OCI-M2 (cell line): ENCODE data around the gene SLC45A3.
"Not testable (repeated sequence)": the region's sequence is repeated elsewhere in the genome, so short reads cannot be mapped to it uniquely, and the experiment has no call there.

Source experiments
- DNase-seq: peaks from one replicate; lab custom pipeline; 2025; ENCODE audit not compliant: unreplicated experiment; lab: John Stamatoyannopoulos, UW

SLC45A3 gene

DNA sequence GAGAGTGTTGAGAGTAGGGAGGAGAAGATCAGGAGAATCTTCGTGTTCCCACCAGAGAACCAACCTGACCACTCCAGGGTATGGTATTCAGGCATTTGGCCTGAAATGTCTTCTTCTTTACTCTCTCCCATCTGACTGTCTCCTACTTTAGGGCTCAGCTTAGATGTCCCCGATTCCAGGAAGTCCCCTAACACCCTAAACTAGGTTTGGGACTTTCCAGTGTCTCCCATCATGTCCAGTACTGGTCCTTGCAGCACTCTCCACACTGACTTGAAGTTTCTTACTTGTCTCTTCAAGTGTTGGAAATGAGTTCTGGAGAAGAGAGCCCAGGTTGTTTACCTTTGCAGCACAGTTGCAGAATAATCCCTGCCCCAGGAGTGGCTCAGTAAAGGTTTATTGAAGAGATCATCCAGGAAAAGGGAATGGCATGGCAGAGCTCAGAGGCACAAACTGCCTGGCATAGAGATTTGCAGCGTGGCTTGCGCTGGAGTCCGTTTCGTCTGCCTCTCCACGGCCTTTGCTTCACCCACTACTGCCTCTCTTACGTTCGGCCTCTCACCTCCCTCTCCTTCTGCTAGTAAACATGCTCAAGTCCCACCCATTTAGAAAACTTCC, 42.3 kb downstream of the SLC45A3 start:
- DNase-seq, result no peak

DNA sequence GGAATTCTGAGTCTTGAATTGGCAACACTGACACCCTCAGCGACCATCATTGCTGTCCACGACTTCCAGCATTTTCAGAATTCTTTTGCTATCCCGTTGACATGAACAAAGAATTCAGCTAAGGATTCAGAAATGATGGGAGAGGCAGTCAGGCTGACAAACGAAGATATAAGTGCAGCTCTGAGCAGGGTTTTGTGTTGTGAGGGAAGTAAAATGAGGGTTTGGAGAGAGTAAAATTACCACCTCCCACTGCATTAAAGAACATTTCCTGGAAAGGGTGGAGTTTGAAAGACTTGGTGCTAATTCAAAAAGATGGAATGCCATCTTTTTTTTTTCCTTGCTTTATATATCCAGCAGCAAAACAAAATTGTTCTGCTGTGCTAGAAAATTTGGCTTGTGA, 43.6 kb downstream of the SLC45A3 start:
- no peak for DNase-seq

DNA sequence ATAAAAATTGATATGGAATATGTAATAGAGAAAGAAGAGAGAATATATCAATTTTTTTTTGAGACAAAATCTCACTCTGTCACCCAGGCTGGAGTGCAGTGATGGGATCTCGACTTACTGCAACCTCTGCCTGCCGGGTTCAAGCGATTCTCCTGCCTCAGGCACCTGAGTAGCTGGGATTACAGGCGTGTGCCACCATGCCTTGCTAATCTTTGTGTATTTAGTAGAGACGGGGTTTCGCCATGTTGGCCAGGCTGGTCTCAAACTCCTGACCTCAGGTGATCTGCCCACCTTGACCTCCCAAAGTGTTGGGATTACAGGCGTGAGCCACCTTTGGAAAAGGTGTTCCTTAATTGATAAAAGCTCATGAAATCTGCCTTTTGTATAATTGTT, 44.2 kb downstream of the SLC45A3 start:
- not testable (repeated sequence) for DNase-seq

DNA sequence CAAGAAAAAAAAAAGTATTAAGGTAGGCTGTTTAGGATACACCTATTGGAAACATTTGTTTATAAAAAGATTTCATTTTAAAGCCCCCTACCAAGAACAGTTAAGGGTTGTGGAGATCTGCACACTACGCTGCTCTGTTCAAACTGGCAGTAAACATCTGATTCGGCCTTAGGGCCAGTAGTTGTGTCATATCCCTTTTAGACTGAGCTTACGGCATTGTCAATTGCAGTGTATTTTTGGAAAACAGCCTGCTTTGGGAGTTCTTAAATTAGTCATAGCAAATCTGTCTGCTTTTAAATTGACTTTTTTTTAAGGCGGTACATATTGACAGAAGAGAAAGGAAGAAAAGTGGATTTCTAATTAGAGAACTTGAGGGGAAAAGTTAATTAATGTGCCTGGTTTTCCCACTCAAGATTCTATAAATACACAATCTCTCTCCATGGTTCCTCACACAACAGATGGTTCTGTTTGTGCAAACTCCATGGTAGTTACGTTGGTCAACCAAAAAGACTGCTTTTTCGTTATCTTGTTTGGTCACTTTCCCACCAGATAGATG, 46.8 kb downstream of the SLC45A3 start:
- DNase-seq, result no peak

DNA sequence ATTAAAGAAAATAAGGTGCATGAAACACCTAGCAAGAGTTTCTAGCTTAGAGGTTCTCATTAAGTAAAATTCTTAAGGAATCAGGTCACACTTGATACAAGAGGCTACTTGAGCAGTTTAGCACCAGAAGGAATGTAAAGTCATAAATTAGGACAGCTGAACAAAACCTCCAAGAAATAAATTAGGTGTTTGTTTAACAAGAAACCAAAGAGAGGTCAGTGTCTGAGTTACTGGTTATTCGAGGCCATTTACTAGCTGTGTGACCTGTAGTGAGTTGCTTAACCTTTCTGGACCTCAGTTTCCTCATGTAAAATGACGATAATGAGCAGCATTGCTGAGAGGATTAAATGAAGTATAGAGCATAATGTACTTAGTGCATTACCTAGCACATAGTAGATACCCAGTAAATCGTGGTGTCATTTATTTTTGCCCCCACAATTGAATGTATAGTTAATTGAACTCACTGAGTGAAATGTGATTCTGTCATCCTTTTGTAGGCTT, 47.6 kb downstream of the SLC45A3 start:
- DNase-seq, result no peak

DNA sequence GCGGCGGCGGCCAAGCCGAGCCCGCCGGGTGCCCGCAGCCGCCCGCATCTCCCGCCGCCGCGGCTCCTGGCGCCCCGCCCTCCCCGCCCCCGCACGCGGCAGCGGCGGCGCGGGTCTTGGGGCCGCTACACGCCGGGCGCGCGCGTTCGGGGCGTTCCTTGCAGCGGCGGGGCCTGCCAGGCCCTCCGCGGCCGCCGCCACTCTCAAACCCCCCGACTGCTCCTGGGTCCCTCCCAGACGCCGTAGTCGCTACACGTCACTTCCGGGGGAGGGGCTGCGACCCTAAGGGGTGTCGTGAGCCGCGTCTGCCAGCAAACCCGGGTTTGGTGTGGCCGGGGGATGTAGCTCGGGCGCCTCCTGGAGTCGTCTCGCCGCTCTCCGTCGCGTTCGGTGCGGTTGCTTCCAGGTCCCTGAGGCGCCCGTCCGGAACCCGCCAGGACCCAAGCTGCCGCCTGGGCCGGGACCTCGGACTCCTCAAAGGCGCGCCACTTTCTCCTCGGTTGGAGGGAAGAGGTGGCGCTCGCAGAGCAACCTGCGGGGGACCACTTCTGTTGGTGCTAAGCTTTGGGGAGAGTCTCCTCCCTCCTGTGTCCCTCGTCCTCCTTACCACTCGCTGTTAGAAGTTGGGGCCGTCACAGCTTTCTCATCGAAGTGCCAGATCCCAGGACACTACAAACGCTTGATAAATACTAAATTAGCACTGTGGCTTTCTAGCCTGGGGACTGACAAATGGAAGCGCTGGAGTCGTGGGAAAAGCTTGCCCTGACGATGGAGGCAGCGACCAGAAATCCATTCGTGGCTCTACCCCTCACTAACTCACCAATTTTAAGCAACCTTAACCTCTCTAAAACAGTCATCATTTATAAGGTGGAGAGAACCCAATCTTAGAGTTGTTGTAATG, 48.3 kb downstream of the SLC45A3 start, which contains the start of gene ELK4:
Gene ELK4, minus strand, starts transcription at position 244 of the 901 bp plus-strand sequence. CDS start 8,129 bp downstream, outside the sequence.
- peak; percentile 75 for DNase-seq

DNA sequence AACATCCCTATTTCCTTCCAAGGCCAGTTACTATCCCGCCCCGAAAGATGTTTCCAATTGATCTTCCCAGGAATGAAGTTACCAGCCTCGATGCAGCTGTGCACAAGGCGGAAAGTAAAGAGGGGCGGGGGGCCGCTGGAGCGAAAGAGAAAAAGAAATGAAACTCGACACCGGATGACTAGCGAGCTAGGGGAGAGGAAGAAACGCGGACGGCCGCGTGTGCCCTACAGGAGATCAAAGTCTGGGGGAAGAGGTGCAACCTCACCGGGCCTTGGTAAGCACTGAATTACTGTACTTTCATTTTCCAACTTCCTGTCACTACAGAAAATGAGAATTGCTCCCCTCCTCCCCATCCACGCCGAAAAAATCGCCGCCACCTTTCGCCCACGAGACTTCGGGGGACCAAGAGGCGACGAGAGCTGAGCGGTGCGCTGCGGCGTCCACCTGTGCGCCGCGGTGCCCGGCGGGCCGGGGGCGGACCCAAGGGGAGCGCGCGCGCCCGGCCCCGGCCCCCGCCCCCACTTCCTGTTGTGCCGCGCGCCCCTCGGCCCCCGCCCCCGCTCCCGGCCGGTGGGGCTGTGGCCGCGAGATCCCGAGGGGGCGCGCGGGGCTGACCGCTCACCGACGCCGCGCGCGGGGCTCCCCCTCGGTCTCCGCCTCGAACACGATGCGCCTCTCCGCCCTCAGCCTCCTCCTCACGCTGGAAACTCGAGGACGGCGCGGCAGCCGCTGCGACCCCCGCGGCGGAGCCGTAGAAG, 49.1 kb downstream of the SLC45A3 start:
- DNase-seq, result peak; percentile 8

DNA sequence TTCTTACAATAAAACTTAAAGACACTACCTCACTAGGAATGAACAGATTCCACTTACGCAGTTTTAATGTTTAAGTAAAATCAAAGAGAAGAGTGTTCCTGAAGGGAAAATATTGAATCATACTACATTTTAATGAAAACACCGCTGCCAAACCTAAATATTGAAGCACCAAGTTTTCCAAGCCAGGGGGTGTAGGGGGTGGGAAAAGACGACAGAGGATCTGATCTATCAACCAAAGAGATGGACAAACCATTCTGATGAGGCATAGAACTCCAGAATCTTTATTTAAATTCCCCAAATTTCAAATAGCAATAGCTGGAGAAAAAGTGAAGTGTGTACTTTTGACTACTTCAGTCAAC, 49.7 kb downstream of the SLC45A3 start:
- DNase-seq, result no peak

DNA sequence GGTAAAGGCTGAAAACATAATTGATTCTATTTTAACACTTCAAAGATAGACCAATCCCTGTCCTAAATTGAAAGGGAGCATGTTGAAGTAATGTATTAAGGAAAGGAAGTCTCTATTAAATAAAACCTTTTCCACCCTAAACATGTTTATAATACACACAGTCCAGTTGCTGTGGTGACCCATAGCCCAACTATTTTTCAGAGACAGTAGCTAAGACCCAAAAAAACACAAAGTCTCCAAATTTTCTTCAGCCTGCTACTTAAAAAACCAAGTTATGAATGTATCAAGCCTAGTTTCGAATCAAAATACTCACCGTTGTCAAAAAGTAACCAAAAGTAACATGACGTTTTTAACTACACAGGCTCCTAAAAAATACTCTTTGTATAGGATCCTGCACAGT, 50.1 kb downstream of the SLC45A3 start:
- no peak for DNase-seq

DNA sequence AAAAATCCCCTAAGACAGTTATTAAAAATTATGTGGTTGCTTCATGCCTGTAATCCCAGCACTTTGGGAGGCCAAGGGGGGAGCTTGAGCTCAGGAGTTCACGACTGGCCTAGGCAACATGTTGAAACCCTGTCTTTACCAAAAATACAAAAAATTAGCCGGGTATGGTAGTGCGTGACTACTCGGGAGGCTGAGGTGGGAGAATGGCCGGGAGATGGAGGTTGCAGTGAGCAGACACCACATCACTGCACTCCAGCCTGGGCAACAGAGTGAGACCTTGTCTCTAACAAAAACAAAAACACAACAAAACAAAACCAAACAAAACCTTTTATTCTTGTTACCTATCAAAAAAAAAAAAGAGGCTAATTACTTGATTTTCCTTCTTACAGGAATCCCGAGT, 50.6 kb downstream of the SLC45A3 start:
- no peak for DNase-seq

DNA sequence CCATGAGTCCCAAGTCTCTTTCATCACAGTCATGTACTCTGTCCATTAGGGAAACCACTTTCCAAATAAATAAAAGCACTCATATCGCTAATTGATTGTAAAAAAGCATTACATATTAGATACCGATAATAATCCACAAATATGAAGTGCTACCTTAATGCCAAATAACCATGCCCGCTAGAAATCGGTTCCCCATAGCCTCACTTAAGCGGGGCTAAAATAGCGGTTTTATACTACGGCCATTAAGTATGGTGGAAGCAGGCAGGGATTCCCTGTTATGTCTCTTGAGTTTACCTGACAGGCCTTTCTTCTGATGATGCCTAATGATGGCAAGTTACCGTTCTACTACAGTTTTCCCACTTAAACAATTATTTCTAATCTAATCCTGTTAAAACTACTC, 52.4 kb downstream of the SLC45A3 start:
- DNase-seq, result no peak

DNA sequence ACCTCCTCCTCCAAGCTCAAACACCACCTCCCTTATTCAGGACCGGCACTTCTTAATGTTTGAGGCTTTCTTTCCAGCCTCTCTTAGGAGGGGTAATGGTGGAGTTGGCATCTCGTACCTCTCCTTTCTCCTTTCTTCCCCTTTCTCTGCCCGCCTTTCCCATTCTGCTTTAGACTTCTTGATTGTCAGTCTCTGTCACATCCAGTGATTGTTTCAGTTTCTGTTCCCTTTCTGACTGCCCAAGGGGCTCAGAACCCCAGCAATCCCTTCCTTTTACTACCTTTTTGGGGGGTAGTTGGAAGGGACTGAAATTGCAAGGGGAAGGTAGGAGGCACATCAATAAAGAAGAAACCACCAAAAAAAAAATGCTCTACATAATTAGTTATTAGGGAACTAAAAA, 54.1 kb downstream of the SLC45A3 start:
- DNase-seq, result no peak

DNA sequence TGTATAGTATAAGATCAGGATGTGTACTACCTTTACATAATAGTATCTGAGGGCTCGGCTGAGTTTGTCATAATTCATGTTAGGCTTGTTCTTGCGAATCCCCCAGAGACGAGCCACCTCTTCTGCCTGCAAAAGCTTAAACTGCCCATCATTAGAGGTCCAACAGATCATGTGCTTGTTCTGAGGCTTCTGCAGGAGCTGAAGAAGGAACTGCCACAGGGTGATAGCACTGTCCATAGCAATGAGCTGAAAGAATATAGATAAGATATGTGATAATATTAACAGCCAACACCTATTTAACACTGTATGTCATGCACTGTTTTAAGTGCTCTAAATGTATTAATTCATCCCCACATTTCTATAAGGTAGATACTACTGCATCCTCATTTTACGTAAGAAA, 56.7 kb downstream of the SLC45A3 start:
- DNase-seq, result no peak

DNA sequence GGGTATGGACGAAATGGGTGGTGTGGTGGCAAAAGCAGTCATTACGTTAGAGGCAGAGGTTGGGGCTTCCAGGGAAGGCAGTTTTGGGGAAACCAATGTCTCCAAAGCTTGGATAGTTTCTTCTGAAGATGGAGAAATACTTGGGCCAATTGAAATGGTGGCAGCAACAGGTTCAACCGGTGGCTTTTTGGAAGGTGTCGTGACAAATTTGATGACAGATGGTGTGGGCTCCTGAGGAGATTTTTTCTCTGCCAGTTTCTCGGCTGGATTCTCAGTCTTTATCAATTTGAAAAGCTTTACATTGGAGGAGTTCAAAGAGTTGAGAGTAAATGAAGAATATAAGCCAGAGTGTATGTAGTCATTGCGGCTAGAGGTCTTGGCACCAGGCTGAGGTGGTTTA, 60.0 kb downstream of the SLC45A3 start:
- DNase-seq, result no peak

DNA sequence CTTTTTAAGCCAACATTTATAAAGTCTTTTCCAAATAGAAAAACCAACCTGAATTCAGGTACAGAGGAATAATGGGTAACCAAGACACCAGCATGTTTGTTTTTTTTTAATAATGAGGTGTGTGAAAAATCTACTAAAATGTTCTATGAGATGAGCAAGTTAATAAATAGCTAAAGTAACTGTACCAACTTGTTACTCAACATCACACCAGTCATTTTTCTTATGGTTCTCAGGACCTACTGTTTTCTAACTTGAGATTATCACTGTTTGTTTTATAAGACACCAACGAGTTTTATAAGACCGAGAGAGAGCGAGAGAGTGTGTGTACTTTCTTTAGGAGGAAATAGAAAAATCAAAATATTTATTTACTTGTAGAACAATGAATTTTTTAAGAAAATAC, 60.9 kb downstream of the SLC45A3 start:
- DNase-seq, result no peak

DNA sequence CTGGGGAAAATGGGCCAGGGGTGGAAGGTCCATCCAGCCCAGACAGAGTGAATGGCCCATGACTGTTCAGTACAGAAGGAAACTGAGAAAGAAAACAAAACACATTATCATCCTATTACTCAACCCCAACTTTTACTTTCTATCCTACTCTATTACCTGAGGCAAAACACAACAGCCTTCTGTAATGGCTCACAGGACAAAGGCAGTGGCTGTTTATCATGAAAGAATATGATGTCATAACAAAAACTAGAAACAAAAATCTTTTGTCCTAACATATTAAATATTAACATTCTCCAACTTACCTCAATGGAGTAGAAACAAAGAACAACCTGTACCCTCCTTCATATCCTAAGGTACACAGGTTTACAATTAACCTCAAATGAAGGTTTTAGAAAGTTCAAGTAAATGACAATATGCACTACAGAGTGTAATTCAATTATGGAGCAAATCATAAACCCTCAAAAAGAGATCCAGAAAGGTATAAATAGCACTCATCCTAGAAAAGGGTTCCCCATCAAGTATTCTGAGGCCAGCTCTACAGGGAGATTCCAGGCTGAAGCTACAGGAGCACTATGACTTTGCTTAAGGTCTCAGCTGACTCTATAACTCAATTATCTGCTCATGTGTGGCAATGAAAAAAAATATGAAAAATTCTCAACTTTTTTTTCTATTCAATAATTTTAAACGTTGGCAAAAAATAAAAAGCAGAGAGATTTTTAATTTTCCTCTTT, 63.6 kb downstream of the SLC45A3 start:
- DNase-seq, result no peak

DNA sequence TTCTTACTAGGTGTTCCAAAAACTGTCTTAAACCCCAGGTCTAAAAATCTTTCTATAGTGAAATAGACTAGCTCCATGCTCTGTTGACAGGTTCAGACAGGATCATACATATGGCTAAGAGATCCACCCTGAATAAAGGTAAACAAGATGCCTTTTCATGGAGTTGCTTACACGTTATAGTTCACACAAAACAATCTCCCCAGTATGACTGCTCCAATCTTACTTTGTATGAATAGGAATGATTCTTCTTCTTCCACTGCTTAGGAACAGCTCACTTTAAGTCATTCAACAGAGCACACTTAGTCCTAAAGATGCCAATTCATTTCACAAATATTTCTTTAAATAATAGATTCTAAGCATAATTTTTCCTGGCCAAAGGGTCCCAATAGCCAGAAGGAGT, 64.5 kb downstream of the SLC45A3 start:
- DNase-seq, result no peak

DNA sequence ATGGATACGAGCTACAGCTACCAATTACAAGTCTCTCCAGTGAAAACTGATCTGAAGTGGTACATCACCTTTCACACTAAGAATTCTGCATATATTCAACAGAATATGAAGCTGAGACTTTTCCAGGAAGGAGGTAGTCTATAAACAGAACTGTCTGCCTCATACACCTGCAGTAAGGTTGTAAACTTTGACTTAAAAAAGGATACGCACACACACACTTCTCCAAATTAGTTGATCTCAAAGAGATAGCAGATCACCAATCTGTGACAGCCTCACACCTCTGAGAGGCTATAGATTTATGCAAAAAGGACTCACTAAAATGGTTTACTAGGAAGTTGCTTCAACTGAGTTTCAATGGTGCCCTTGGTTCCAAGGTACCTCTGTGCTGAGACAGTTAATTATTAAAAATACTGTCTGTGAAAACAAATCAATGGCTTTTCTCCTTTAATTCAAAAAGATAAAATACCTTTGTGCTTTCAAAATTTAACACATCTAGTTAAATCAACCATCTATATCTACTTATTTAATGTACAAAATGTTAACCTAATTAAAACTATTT, 66.4 kb downstream of the SLC45A3 start:
- no peak for DNase-seq

DNA sequence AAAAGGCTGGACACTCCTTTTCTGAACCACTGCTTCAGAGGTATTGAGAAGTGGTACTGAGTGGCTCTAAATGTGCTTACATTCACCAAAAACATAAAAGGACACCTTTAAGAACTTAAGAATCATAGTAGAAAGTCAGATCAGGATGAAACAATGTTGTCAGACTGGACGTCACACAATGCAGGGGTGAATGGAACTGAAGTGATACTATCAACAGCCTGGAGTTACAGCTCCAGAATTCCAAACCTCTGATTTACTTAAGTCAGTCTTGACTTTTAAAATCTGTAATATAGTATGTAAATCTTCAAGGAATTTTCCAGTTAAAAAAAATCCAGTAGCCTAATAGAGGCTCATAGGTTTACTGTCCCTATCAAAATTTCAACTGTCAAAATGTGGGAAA, 67.8 kb downstream of the SLC45A3 start:
- DNase-seq, result no peak

DNA sequence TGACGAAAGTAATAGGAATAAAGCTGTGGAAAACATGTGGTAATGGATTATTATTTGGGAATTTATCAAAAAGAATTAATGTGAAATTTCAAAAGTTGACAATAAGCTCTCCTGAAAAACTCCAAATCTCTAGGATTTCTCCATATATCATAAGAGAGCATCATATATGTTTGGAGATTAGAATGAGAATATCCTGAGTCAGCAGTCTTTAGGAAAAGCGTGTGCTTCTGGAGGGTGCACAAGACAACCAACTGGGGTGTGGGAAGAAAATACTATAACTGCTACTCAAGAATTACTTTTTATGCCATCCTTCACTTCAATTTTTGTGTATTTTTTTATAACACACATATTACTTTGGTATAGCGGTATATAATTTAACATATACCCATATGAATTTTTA, 68.2 kb downstream of the SLC45A3 start:
- no peak for DNase-seq
